ENCODE measurements around the gene CNTN5. TPM values are rescaled to one million over a fixed set of nuclear protein-coding genes. Genes with fewer than 3 reads are reported as not detected.

The CNTN5 gene
- total and polyA plus RNA-seq, 10 of the 15 experiments (the other 5 are each of a cell fraction or from before 2014, with no cell fraction given): 0.01 TPM; not detected in 9

DNA sequence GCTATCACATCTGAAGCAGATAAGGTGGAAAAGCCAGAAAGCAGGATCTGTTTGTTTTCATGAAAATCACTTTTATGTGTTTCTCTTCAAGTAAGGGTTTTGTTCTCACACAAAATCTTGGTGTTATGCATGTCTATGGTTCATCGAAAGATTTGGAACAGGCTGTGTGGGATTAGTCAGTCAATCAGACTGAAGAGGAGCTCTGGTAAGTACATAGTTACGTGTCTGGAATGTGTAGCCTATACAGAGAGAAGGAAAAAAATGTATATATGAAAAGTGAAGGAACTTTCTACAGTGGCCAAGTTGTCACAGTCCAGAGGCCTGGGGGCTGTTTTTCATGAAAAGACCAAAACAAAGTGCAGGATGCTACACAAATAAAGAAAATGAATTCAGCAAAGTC, 156.7 kb downstream of the CNTN5 start (continued):
- TF ChIP-seq ZNF384 (IDR thresholded peaks at IDR 0.05; ENCODE audit: borderline replicate concordance, low read depth, low read length): no peak
- no peak for TF ChIP-seq TARDBP (IDR thresholded peaks at IDR 0.05; ENCODE audit: borderline replicate concordance)
- TF ChIP-seq NKRF (conservative IDR thresholded peaks at IDR 0.05): no peak
- no peak for TF ChIP-seq IKZF2 (IDR thresholded peaks at IDR 0.05)
- TF ChIP-seq, protein P1, sequence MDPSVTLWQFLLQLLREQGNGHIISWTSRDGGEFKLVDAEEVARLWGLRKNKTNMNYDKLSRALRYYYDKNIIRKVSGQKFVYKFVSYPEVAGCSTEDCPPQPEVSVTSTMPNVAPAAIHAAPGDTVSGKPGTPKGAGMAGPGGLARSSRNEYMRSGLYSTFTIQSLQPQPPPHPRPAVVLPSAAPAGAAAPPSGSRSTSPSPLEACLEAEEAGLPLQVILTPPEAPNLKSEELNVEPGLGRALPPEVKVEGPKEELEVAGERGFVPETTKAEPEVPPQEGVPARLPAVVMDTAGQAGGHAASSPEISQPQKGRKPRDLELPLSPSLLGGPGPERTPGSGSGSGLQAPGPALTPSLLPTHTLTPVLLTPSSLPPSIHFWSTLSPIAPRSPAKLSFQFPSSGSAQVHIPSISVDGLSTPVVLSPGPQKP (IDR thresholded peaks at IDR 0.05; ENCODE audit: low read depth, low read length): no peak
- TF ChIP-seq SUPT20H (IDR thresholded peaks at IDR 0.05; ENCODE audit: borderline replicate concordance, control insufficient read depth, low read depth, low read length): no peak
- TF ChIP-seq POLR2AphosphoS2 (IDR thresholded peaks at IDR 0.05; ENCODE audit: low read depth, low read length): no peak
- TF ChIP-seq PML (IDR thresholded peaks at IDR 0.05; ENCODE audit: low read length): no peak
- no peak for TF ChIP-seq IRF5 (IDR thresholded peaks at IDR 0.05; ENCODE audit: borderline replicate concordance)

- BruUV-seq (replicated peaks): no TSS peak
- no peaks in the 10 kb centered on the region for H3K4me1 ChIP-seq (ENCODE audit: control insufficient read depth, insufficient read depth, low read length)
- ChIA-PET CTCF (no interaction called here), RAD21 (ENCODE audit: unreplicated experiment) (interaction anchor here (0.6 kb wide), 1 partner anchor 624 kb away, joined by 3 read pairs; no protein-coding TSS in a partner anchor), POLR2A (no interaction called here), SMC1A (ENCODE audit: uncharacterized antibody, unreplicated experiment) (no interaction called here)
- no peak for FAIRE-seq
- H3K36me3 ChIP-seq (ENCODE audit: control insufficient read depth in 2 of 2, insufficient read depth in 2 of 2, low read length in 1 of 2): no peaks in the 10 kb centered on the region
- no peak for DNase-seq (ENCODE audit: low read depth, low spot score)
- no peaks in the 10 kb centered on the region for H3K9me3 ChIP-seq (replicated peaks; ENCODE audit: control insufficient read depth, insufficient read depth, low read length)
- no peaks in the 10 kb centered on the region for H3K79me2 ChIP-seq (ENCODE audit: control insufficient read depth, insufficient read depth, low read length)
- no peak overlapping the region for H3K9ac ChIP-seq (ENCODE audit: control insufficient read depth, insufficient read depth, low read length)
- H3K4me2 ChIP-seq (ENCODE audit: control insufficient read depth, insufficient read depth): no peak overlapping the region
- H3K27me3 ChIP-seq (replicated peaks in 1 of 2; ENCODE audit: control insufficient read depth in 2 of 2, insufficient read depth in 2 of 2, low read length in 1 of 2): no peaks in the 10 kb centered on the region
- no peaks in the 10 kb centered on the region for H4K20me1 ChIP-seq (ENCODE audit: control insufficient read depth, insufficient read depth)
- no peak overlapping the region for H3K27ac ChIP-seq (ENCODE audit: control insufficient read depth, insufficient read depth)
- intact Hi-C loops (cut with micrococcal nuclease; ENCODE audit: unreplicated experiment) (no loop called here), in situ Hi-C loops (cut with MboI) (no loop called here)
- ATAC-seq: no peak
- no peak overlapping the region for H2AFZ ChIP-seq (ENCODE audit: control insufficient read depth, low read depth, low read length)
- no peak overlapping the region for H3K4me3 ChIP-seq
- TF ChIP-seq TBL1XR1 (IDR thresholded peaks at IDR 0.05; ENCODE audit: low read depth, low read length) (no peak), SIX5 (IDR thresholded peaks at IDR 0.05; ENCODE audit: low read depth, low read length, severe bottlenecking) (no peak), ESRRA (IDR thresholded peaks at IDR 0.05; ENCODE audit: low read length) (no peak), MTA2 (IDR thresholded peaks at IDR 0.05; ENCODE audit: low read depth) (no peak), SMAD5 (IDR thresholded peaks at IDR 0.05; ENCODE audit: low read depth) (no peak), TARDBP (IDR thresholded peaks at IDR 0.05; ENCODE audit: borderline replicate concordance) (no peak), KLF5 (IDR thresholded peaks at IDR 0.05; ENCODE audit: partially characterized antibody) (no peak), CREM (IDR thresholded peaks at IDR 0.05; ENCODE audit: low read depth) (no peak), ZNF384 (IDR thresholded peaks at IDR 0.05; ENCODE audit: borderline replicate concordance, low read depth, low read length) (no peak)
- TF ChIP-seq, protein P2, sequence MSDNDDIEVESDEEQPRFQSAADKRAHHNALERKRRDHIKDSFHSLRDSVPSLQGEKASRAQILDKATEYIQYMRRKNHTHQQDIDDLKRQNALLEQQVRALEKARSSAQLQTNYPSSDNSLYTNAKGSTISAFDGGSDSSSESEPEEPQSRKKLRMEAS (IDR thresholded peaks at IDR 0.05; ENCODE audit: low read depth, low read length): no peak
- TF ChIP-seq, protein P3, sequence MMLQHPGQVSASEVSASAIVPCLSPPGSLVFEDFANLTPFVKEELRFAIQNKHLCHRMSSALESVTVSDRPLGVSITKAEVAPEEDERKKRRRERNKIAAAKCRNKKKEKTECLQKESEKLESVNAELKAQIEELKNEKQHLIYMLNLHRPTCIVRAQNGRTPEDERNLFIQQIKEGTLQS (IDR thresholded peaks at IDR 0.05; ENCODE audit: borderline replicate concordance, extremely low read depth, low read depth, low read length): no peak
Measured at GRCh38 chr11:99184146-99184545, 163.4 kb downstream of the CNTN5 start.
